SK-N-SH (cell line): ENCODE results near the gene LEPR. TPM values are rescaled to one million over a fixed set of nuclear protein-coding genes. Genes with fewer than 3 reads are reported as not detected.

Experiments used
- CTCF ChIA-PET: fragments of 300-600, 350-600 bp; formaldehyde crosslinking; extraction: SDS; loops from one replicate; lab custom pipeline; 2021; lab: Yijun Ruan, JAX
- POLR2A ChIA-PET: fragments of 350-600 bp; sonication (Branson Sonifier 250); formaldehyde crosslinking; extraction: SDS; loops from one replicate; lab custom pipeline; 2020; ENCODE audit warnings: antibody characterized with exemption, inconsistent platforms; lab: Yijun Ruan, JAX
- DNase-seq: peaks from one replicate; pipeline ENCODE4 v3.0.0; 2012
- H2AFZ ChIP-seq: fragments of 200-600 bp; sonication (generic); 2 replicates; pipeline ENCODE4 v1.8.1; 2016; ENCODE audit warnings: antibody characterized with exemption, mild to moderate bottlenecking, low read depth
- H3F3A ChIP-seq: fragments of 200-600 bp; sonication (generic); replicated peaks from 2 replicates; pipeline ENCODE3; 2016; ENCODE audit warnings: antibody characterized with exemption, mild to moderate bottlenecking; ENCODE audit not compliant: insufficient read depth
- H3K27ac ChIP-seq, 2 experiments: fragments of 200-500 bp in 1 of 2; fragments of 200-600 bp in 1 of 2; sonication (Bioruptor generic) in 1 of 2; sonication (generic), shearing (Covaris generic) in 1 of 2; 2 replicates each; pipeline versions ENCODE4 v1.5.1 to v1.6.1; 2014 to 2016; ENCODE audit warnings: low read depth in 2 of 2, inconsistent platforms in 1 of 2, low read length in 1 of 2, mild to moderate bottlenecking in 1 of 2, mixed read lengths in 1 of 2
- H3K27me3 ChIP-seq: fragments of 200-600 bp; sonication (generic), shearing (Covaris generic); 2 replicates; pipeline ENCODE4 v1.6.1; 2016; ENCODE audit warnings: mixed run types; ENCODE audit not compliant: insufficient read depth
- H3K36me3 ChIP-seq, 2 experiments: fragments of 200-500 bp in 1 of 2; fragments of 200-600 bp in 1 of 2; sonication (Bioruptor generic) in 1 of 2; sonication (generic) in 1 of 2; replicated peaks in 1 of 2; 2 replicates each; pipeline versions ENCODE3 to v1.5.1; 2014 to 2016; ENCODE audit warnings: low read length in 1 of 2, mild to moderate bottlenecking in 1 of 2; ENCODE audit not compliant: insufficient read depth in 2 of 2, control insufficient read depth in 1 of 2
- H3K4me1 ChIP-seq, 2 experiments: fragments of 200-500 bp in 1 of 2; fragments of 200-600 bp in 1 of 2; sonication (Bioruptor generic) in 1 of 2; sonication (generic), shearing (Covaris generic) in 1 of 2; 2 replicates each; pipeline versions ENCODE4 v1.5.1 to v1.6.1; 2014 to 2016; ENCODE audit warnings: low read depth in 1 of 2, low read length in 1 of 2, mixed run types in 1 of 2; ENCODE audit not compliant: insufficient read depth in 2 of 2, control insufficient read depth in 1 of 2
- H3K4me2 ChIP-seq: fragments of 200-600 bp; sonication (generic), shearing (Covaris generic); 2 replicates; pipeline ENCODE4 v1.6.1; 2017; ENCODE audit warnings: mixed run types
- H3K4me3 ChIP-seq, 2 experiments: fragments of 200-500 bp in 1 of 2; fragments of 200-600 bp in 1 of 2; sonication (Bioruptor generic) in 1 of 2; sonication (generic), shearing (Covaris generic) in 1 of 2; 2 replicates each; pipeline versions ENCODE4 v1.5.1 to v1.8.1; 2014 to 2016; ENCODE audit warnings: low read depth in 2 of 2, inconsistent platforms in 1 of 2, low read length in 1 of 2, mild to moderate bottlenecking in 1 of 2, mixed read lengths in 1 of 2, moderate library complexity in 1 of 2
- H3K79me2 ChIP-seq: fragments of 200-600 bp; sonication (generic); 2 replicates; pipeline ENCODE4 v1.8.1; 2017; ENCODE audit warnings: mild to moderate bottlenecking; ENCODE audit not compliant: insufficient read depth
- H3K9ac ChIP-seq: fragments of 200-600 bp; sonication (generic); 2 replicates; pipeline ENCODE4 v1.6.1; 2017; ENCODE audit warnings: mixed run types
- H3K9me2 ChIP-seq: fragments of 200-600 bp; sonication (generic); 2 replicates; pipeline ENCODE4 v1.6.1; 2017; ENCODE audit warnings: mixed run types
- H3K9me3 ChIP-seq: fragments of 200-600 bp; sonication (generic); 2 replicates; pipeline ENCODE4 v1.6.1; 2017; ENCODE audit warnings: mixed run types, mild to moderate bottlenecking, moderate library complexity
- H4K20me1 ChIP-seq: fragments of 200-600 bp; sonication (generic); 2 replicates; pipeline ENCODE4 v1.6.1; 2017; ENCODE audit warnings: mild to moderate bottlenecking, mixed run types; ENCODE audit not compliant: insufficient read depth
- ELF1 ChIP-seq: IDR thresholded peaks from 2 replicates; pipeline ENCODE4 v1.4.0; 2012
- EP300 ChIP-seq, 2 experiments: IDR thresholded peaks; 2 replicates each; pipeline versions ENCODE4 v1.4.0 to v1.6.1; 2012; ENCODE audit warnings: borderline replicate concordance in 1 of 2, low read depth in 1 of 2, low read length in 1 of 2
- IRF3 ChIP-seq: fragments of 150-350 bp; IDR thresholded peaks from 2 replicates; pipeline ENCODE4 v1.6.1; 2016; ENCODE audit warnings: mild to moderate bottlenecking, low read depth, low read length
- MXI1 ChIP-seq: IDR thresholded peaks from 2 replicates; pipeline ENCODE4 v1.6.1; 2012; ENCODE audit warnings: mild to moderate bottlenecking, low read depth, low read length, improper control_type of control experiment
- NRF1 ChIP-seq: IDR thresholded peaks from 2 replicates; pipeline ENCODE4 v1.6.1; 2012; ENCODE audit warnings: low read depth, mild to moderate bottlenecking, low read length
- PBX3 ChIP-seq: IDR thresholded peaks from 2 replicates; pipeline ENCODE4; 2012
- REST ChIP-seq: IDR thresholded peaks from 2 replicates; pipeline ENCODE4 v1.6.1; 2012; ENCODE audit warnings: mild to moderate bottlenecking, low read depth, low read length, moderate library complexity
- SMC3 ChIP-seq: IDR thresholded peaks from 2 replicates; pipeline ENCODE4 v1.6.1; 2012; ENCODE audit warnings: low read depth, low read length, improper control_type of control experiment
- TAF1 ChIP-seq: IDR thresholded peaks from 2 replicates; pipeline ENCODE4 v1.6.1; 2012; ENCODE audit warnings: low read depth, mild to moderate bottlenecking, low read length, moderate library complexity, borderline replicate concordance
- TEAD4 ChIP-seq: IDR thresholded peaks from 2 replicates; pipeline ENCODE4 v1.4.0; 2012; ENCODE audit warnings: mild to moderate bottlenecking, borderline replicate concordance; ENCODE audit not compliant: insufficient read depth
- WGBS: methylation state at CpG from one replicate; pipeline ENCODE4 v1.1.6; 2017; ENCODE audit warnings: low lambda C conversion rate; 5-methylcytosine and 5-hydroxymethylcytosine counted together
- polyA plus RNA-seq, 3 experiments: library from polyadenylated mRNA; depleted of rRNA; stranded (reverse); fragments of >200 nt; gene quantifications; 2 replicates each; pipeline ENCODE4 v1.2.3, GENCODE V29; 2012

LEPR gene
- polyA plus RNA-seq, 1 of the 3 experiments (the other 2 are of a cell fraction): 2.3 TPM

GRCh38 chr1:65443647-65444046 is 23.2 kb downstream of the LEPR start (continued):
- no peak for TF ChIP-seq IRF3
- TF ChIP-seq REST: no peak

- no peaks in the 10 kb centered on the region for H3F3A ChIP-seq
- DNase-seq: no peak
- H3K9ac ChIP-seq: no peak overlapping the region
- H4K20me1 ChIP-seq: no peaks in the 10 kb centered on the region
- no peaks in the 10 kb centered on the region for H3K36me3 ChIP-seq
- no peak overlapping the region for H2AFZ ChIP-seq
- H3K4me1 ChIP-seq: no peaks in the 10 kb centered on the region
- no peaks in the 10 kb centered on the region for H3K79me2 ChIP-seq
- H3K27me3 ChIP-seq: no peaks in the 10 kb centered on the region
- no peak overlapping the region for H3K4me2 ChIP-seq
- WGBS: 90% methylated on average over 4 of the region's 5 CpGs
- POLR2A ChIA-PET: no interaction called here
- H3K4me3 ChIP-seq: no peak overlapping the region
- no peaks in the 10 kb centered on the region for H3K9me3 ChIP-seq
- CTCF ChIA-PET: no interaction called here
- H3K9me2 ChIP-seq: no peaks in the 10 kb centered on the region
- TF ChIP-seq SMC3 (no peak), NRF1 (no peak), TAF1 (no peak), TEAD4 (no peak)
- no peak overlapping the region for H3K27ac ChIP-seq
Measured at GRCh38 chr1:65444128-65444640, 23.7 kb downstream of the LEPR start.

GRCh38 chr1:65445837-65446236 is 25.4 kb downstream of the LEPR start:
- no peak overlapping the region for H2AFZ ChIP-seq
- no peaks in the 10 kb centered on the region for H3K9me2 ChIP-seq
- H3K79me2 ChIP-seq: no peaks in the 10 kb centered on the region
- no peaks in the 10 kb centered on the region for H4K20me1 ChIP-seq
- H3K4me2 ChIP-seq: no peak overlapping the region
- no peaks in the 10 kb centered on the region for H3K36me3 ChIP-seq
- H3K4me3 ChIP-seq: no peak overlapping the region
- TF ChIP-seq TAF1 (no peak), IRF3 (no peak), EP300 (IDR thresholded peaks at IDR 0.05; ENCODE audit: borderline replicate concordance in 1 of 2, low read depth in 1 of 2, low read length in 1 of 2) (no peak), ELF1 (no peak), REST (no peak), PBX3 (no peak), MXI1 (no peak)
- H3K9me3 ChIP-seq: no peaks in the 10 kb centered on the region
- CTCF ChIA-PET: interaction anchor here (0.6 kb wide), 1 partner anchor 242 kb away, joined by 3 read pairs; no protein-coding TSS in a partner anchor
- DNase-seq: no peak
- POLR2A ChIA-PET: no interaction called here
- WGBS: 96% methylated on average over 1 of the region's 1 CpG
- no peaks in the 10 kb centered on the region for H3K27me3 ChIP-seq
- H3K9ac ChIP-seq: no peak overlapping the region
- no peak overlapping the region for H3K27ac ChIP-seq
- no peaks in the 10 kb centered on the region for H3K4me1 ChIP-seq
- H3F3A ChIP-seq: no peaks in the 10 kb centered on the region
